ENCODE data around the gene VSIG4.

Gene VSIG4

GRCh38 chrX:66009231-66009845 lies 30.5 kb downstream of the VSIG4 start:
- H3K4me3 ChIP-seq (ENCODE audit: low read depth, low read length) = no peak overlapping the region

DNA sequence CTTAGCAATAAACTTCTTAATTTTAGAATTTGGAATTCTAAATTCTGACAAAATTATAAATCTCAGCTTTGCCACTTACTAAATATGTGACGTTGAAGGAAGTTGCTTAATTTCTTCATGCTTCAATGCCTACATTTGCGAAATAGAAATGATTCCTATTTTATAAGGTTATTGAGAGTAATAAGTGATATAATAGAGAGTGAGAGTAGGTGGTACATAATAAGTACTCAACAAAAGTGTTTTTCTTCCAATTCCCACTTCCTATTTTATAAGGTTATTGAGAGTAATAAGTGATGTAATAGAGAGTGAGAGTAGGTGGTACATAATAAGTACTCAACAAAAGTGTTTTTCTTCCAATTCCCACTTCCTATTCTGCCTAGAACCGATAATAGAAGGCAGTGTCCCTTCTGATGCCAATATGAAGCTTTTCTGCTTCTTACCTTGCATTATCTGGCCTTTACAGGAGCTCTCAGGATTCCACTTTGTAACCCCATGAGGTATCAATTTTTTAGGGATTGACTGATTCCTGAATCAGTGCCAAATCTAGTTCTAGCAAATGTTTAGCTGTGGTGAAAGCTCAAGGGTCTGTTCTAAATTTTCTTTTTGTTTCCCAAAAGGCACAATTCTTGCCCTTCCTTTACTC lies 31.4 kb downstream of the VSIG4 start:
- H3K4me3 ChIP-seq (ENCODE audit: low read depth, low read length) = no peak overlapping the region

- H3K4me3 ChIP-seq (ENCODE audit: low read depth, low read length) = no peak overlapping the region
Measured at GRCh38 chrX:66007851-66008250, 32.0 kb downstream of the VSIG4 start.

DNA sequence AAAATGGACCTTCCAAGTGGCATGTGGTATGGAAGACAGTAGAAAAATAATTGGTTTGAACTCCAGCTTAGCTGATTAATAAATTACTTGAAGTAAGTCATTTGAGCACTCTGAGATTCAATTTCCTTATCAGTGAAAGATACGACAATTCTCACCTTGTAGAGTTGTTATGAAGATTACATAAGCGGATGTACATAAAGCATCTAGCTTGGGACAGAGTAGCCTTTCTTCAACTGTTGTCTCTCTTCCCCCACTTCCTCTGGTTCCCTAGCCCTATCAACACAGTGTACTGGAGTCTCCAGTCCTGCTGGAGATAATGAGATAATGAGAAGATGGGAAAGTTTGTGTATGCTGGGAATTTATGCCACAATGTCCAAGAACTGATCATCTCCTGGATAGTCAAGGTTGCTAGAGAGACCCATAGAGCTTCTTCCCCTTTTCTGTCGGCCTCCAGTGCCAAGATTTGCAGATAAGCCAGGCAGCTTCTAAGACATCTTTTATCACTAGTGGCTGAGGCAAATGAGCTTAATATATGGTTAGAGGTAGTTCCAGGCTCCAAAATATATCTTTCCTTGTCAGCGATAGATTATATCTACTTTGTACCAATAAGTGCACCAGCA lies 33.9 kb downstream of the VSIG4 start:
- H3K4me3 ChIP-seq (ENCODE audit: low read depth, low read length) = no peak overlapping the region

GRCh38 chrX:66004928-66005829 lies 34.7 kb downstream of the VSIG4 start:
- no peak overlapping the region for H3K4me3 ChIP-seq (ENCODE audit: low read depth, low read length)

GRCh38 chrX:66002824-66003680 lies 36.8 kb downstream of the VSIG4 start:
- no peak overlapping the region for H3K4me3 ChIP-seq (ENCODE audit: low read depth, low read length)

DNA sequence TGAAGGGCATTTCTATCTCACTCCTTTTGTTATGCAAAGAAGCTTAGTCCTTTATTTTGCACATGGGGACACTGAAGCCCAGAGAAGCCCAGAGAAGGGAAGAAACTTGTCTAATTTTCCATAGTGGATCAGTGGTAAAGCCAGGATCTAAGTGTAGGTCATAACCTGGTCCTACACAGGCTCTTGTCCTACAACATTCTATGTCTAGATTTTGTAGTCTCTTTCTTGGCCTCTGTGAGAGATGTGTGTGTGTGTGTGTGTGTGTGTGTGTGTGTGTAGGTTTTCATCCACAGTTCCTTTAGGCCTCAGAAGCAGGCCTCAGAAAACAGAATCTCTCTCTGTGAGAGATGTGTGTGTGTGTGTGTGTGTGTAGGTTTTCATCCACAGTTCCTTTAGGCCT lies 38.3 kb downstream of the VSIG4 start:
- no peak overlapping the region for H3K4me3 ChIP-seq (ENCODE audit: low read depth, low read length)

DNA sequence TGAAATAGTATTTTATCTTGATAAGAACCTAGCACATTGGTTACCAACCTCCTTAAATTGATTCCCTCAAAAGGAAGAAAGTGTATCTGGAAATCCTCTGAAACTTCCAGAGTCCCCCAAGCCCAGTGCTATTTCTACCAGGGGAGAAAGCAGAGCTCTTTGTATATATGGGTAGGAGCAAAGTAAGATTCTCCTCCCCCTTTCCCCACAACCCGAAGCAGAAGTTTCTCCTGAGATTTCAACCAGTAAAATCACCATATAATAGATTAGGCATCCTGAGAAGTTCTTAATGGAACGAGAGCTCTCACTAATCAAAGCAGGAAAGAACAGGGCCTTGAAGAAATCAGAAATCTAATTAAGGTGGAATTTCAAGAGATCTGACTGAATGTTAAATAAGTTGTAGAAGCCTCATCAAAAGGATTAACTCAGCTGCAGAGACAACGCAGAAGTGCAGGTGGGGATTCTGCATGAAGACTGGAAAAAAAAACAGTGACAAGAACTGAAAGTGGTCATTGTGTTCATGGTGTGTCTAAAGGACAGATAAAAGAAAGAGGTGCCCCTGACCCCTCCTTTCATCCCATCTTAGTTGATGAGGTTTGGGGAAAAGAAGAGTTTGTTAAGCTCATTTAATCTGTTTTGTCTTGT lies 39.1 kb downstream of the VSIG4 start:
- H3K4me3 ChIP-seq (ENCODE audit: low read depth, low read length) = no peak overlapping the region

GRCh38 chrX:66000178-66000577 lies 39.7 kb downstream of the VSIG4 start:
- no peak overlapping the region for H3K4me3 ChIP-seq (ENCODE audit: low read depth, low read length)

GRCh38 chrX:65999563-66000148 lies 40.2 kb downstream of the VSIG4 start:
- H3K4me3 ChIP-seq (ENCODE audit: low read depth, low read length) = no peak overlapping the region

DNA sequence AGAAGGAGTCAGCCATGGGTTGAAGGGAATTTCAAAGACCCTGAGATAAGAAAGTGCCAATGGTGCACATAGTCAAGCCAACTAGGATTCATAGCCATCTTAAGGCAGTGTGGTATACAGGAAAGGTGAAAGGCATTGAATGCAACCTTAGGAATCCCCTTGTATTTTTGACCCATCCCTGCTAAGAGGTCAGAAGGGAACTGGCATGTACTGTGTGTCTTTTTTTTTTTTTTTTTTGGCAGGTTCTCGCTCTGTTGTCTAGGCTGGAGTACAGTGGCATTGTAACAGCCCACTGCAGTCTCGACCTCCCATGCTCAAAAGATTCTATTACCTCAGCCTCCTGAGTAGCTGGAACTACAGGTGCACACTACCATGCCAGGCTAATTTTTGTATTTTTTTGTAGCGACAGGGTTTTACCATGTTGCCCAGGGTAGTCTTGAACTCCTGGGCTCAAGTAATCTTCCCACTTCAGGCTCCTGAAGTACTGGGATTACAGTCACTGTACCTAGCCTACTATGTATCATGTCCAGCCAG lies 40.8 kb downstream of the VSIG4 start:
- no peak overlapping the region for H3K4me3 ChIP-seq (ENCODE audit: low read depth, low read length)

GRCh38 chrX:65997978-65998717 lies 41.7 kb downstream of the VSIG4 start:
- no peak overlapping the region for H3K4me3 ChIP-seq (ENCODE audit: low read depth, low read length)

DNA sequence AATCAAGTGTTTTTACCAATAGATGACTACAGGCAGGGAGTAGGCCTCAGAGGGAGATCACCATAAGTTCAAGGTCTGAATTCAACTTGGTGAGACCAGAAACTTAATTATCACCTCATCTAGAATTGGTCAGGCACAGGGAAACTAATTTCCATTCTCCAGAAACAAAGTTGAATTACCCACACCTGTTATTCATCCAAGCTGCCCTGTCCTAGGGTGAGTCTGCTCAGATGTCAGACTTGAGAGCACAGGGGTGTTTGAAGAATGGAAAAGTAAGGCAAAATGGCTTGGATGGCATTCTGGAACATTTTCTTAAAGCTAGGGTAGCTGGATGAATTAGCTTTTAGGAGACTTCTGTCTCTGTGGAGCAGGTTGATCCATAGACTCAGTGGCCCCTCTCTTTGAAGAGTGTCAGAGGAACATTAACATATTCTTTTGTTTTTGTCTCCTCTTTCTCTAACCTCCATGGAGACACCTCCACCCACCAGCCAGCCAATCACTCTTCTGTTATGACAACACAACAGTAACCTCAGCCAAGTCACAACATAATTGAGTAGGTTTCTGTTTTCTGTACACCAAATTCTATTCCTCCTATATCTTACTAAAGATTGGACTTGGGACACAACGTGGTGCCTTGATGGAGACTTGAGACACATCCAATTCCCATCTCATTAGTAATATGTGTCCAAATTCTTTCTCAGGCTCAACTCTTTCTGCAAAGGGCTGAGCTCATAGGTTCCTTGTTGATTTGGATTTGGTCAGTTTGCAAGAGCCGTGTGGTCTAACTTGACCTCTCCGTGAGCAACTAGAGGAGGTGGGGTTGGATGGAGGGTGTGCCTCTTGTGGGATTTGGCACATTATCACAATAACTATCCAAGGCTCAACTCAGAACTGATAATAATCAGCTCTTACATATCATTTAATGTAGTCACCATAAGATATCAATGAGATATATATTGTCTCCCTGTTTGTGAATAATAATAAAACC lies 45.1 kb downstream of the VSIG4 start:
- no peak overlapping the region for H3K4me3 ChIP-seq (ENCODE audit: low read depth, low read length)

- no peak overlapping the region for H3K4me3 ChIP-seq (ENCODE audit: low read depth, low read length)
Measured at GRCh38 chrX:65993915-65994460, 45.9 kb downstream of the VSIG4 start.

- no peak overlapping the region for H3K4me3 ChIP-seq (ENCODE audit: low read depth, low read length)
Measured at GRCh38 chrX:65993332-65993731, 46.5 kb downstream of the VSIG4 start.

DNA sequence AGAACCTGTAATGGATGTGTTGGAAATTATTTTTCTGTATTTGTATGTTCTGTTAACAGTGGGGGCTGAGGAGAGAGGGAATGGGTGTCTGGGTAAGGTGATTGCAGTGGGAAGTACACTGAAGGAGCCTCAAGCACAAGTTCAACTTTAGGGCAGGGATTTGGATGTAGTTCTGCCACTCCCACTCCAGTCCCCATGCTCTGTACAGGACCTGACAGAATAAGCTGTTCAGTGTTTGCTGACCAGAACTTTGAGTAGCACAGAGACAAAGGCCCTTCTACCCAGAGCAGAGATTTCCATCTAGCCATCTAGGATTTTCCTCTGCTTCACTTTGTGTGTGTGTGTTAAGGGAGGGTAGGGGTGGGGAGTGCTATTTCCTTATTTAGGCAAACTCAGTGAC lies 49.2 kb downstream of the VSIG4 start:
- no peak overlapping the region for H3K4me3 ChIP-seq (ENCODE audit: low read depth, low read length)

DNA sequence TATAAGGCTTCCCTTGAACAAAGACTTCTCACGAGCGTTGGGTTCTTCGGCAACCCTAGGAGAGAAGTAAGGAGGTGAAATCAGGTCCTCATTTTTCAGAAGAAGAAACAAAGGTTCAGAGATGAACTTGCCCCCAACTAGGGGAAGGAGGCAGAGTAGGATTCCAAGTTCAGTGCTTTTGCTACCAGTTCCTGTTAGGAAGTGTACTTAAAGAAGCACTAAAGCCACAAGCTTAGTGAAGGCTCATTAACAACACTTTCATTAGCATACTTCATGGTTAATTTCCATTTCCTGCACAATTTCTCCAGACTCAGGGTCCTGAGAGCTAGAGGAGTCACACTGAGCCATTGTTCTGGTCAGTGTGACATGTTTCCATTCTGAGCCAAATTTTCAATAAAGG lies 52.1 kb downstream of the VSIG4 start:
- no peak overlapping the region for H3K4me3 ChIP-seq (ENCODE audit: low read depth, low read length)

Data from iPS-11a (cell line).